ENCODE results near the gene DHRSX.

Gene DHRSX

DNA sequence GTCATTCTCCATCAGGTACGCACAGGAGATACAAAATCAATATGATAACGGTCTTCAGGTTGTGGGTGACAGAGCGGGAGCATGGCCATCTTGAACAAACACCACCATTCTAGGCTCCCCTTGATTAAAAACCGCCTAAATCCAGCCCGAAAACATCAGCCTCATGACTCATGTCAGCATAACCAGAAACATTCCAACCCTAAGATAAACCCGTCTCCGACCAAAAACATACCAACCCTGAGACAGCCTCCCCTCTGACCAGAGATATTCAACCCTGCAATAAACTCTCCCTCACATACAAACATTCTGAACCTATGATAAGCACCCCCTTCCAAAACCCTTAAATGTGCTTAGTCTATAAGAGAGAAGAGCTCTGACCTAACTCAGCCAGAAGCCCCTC lies 157.9 kb downstream of the DHRSX start:
- DNase-seq (ENCODE audit: low read depth) = no peak
- H3K4me3 ChIP-seq (ENCODE audit: low read depth, low read length) = no peak overlapping the region
- TF ChIP-seq, protein P1, sequence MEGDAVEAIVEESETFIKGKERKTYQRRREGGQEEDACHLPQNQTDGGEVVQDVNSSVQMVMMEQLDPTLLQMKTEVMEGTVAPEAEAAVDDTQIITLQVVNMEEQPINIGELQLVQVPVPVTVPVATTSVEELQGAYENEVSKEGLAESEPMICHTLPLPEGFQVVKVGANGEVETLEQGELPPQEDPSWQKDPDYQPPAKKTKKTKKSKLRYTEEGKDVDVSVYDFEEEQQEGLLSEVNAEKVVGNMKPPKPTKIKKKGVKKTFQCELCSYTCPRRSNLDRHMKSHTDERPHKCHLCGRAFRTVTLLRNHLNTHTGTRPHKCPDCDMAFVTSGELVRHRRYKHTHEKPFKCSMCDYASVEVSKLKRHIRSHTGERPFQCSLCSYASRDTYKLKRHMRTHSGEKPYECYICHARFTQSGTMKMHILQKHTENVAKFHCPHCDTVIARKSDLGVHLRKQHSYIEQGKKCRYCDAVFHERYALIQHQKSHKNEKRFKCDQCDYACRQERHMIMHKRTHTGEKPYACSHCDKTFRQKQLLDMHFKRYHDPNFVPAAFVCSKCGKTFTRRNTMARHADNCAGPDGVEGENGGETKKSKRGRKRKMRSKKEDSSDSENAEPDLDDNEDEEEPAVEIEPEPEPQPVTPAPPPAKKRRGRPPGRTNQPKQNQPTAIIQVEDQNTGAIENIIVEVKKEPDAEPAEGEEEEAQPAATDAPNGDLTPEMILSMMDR (IDR thresholded peaks at IDR 0.05; ENCODE audit: insufficient read depth, low read depth, low read length, missing control alignments) = no peak

DNA sequence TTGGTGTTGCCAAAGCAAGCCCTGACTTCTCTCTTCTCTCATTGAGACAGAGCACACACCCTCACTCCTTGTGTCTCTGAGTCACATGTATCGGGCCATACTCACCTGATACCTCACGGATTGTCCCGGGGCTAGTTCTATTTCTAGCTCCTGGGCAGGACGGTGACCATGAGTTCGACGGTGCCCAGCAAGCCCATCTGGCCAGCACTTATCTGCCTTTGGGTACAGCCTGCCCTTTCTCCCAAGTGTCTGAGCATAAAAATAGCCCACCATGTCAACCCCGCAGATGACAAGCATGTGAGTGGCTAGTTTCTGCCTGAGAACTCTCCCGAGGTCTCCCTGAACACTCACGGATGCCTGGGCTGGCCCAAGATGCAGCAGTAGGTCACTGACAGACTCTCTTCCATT lies 158.5 kb downstream of the DHRSX start:
- no peak for DNase-seq (ENCODE audit: low read depth)
- TF ChIP-seq, protein P1 (IDR thresholded peaks at IDR 0.05; ENCODE audit: insufficient read depth, low read depth, low read length, missing control alignments) = no peak
- no peak overlapping the region for H3K4me3 ChIP-seq (ENCODE audit: low read depth, low read length)

DNA sequence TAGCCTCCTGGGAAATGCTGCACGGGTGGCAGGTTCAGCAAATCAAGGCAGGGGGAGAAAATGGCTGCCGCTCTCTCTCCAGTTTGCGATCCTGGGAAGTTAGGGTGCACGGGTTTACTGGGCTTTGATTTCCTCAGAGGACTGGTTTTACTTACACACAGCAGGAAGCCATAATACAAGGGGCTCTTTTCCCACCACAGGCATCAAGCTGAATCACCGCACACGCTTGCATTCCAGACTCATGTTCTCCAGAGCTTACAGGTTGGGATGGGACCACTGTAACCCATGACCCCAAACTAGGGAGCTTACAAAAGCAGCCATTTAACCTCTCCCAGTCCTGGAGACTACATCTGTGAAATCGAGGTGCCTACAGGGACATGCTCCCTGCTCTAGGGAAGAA lies 159.8 kb downstream of the DHRSX start:
- no peak for DNase-seq (ENCODE audit: low read depth)
- TF ChIP-seq, protein P1 (IDR thresholded peaks at IDR 0.05; ENCODE audit: insufficient read depth, low read depth, low read length, missing control alignments) = no peak
- H3K4me3 ChIP-seq (ENCODE audit: low read depth, low read length) = no peak overlapping the region

DNA sequence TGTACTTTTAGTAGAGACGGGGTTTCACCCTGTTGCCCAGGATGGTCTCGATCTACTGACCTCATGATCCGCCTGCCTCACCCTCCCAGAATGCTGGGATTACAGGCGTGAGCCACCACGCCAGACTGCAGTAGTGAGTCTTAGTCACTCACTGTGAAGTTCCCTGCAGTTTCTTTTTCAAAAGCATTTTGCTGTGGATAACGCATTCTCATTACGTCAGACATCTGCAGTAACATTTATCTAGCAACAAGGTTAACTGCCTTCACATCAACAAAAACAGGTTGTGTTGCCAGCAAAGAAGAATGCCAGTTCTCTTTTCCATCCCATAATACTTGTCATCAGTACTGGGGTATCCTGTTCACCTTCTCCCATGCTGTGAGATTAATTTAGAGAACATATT lies 164.6 kb downstream of the DHRSX start:
- TF ChIP-seq, protein P1 (IDR thresholded peaks at IDR 0.05; ENCODE audit: insufficient read depth, low read depth, low read length, missing control alignments) = no peak
- no peak overlapping the region for H3K4me3 ChIP-seq (ENCODE audit: low read depth, low read length)
- DNase-seq (ENCODE audit: low read depth) = no peak

DNA sequence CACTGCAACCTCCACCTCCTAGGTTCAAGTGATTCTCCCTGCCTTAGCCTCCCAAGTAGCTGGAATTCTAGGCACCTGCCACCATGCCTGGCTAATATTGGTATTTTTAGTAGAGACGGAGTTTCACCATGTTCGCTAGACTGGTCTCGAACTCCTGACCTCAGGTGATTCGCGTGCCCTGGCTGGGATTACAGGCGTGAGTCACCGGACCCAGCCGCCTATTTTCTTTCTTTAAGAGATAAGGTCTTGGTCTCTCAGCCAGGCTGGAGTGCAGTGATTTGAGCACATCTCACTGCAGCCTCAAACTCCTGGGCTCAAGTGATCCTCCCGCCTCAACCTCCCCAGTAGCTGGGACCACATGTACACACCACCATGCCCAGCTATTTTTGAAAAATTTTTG lies 166.5 kb downstream of the DHRSX start:
- DNase-seq (ENCODE audit: low read depth) = no peak
- H3K4me3 ChIP-seq (ENCODE audit: low read depth, low read length) = no peak overlapping the region
- TF ChIP-seq, protein P1 (IDR thresholded peaks at IDR 0.05; ENCODE audit: insufficient read depth, low read depth, low read length, missing control alignments) = no peak

DNA sequence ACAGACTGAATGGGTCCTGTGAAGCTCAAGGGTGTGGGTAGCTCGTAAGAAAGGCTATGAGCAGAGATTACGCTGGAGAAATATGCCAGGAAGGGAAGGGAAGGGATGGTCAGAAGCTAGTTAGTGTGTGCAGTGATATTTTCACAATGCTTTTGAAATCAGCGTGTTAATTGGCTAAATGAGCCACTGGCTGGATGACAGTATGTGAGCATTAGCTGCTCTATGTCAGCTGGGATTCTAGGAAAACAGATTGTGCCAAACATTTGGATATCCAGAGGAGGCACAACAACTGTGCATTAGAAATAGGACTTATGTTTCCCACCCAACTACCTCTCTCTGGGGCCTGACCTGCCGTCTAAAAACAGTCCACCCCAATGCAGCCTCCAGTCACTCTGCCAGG lies 168.5 kb downstream of the DHRSX start:
- TF ChIP-seq, protein P1 (IDR thresholded peaks at IDR 0.05; ENCODE audit: insufficient read depth, low read depth, low read length, missing control alignments) = no peak
- DNase-seq (ENCODE audit: low read depth) = no peak
- H3K4me3 ChIP-seq (ENCODE audit: low read depth, low read length) = no peak overlapping the region

DNA sequence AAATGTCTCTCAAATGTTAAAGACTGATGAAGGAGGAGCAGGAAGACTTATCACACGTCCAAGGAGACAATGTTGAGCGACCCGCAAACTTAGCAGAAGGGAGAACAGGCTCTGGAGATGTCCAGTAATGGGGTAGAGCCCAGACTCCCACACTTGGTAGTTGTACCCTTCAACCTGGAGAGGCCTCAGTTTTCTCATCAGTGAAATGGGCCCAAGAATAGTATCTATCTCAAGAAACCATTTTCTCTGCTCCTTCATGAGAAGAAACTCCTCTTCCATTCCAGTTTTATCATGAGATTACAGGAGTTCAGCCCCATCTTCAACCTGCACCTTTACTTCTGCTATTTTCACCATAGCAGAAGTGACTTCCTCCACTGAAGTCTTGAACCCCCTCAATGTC lies 169.9 kb downstream of the DHRSX start:
- TF ChIP-seq, protein P1 (IDR thresholded peaks at IDR 0.05; ENCODE audit: insufficient read depth, low read depth, low read length, missing control alignments) = no peak
- DNase-seq (ENCODE audit: low read depth) = no peak
- no peak overlapping the region for H3K4me3 ChIP-seq (ENCODE audit: low read depth, low read length)

Measured in GM12865 (cell line).